HG03159 (cell line): ENCODE measurements around the gene GRIK1.

Source experiments
- ATAC-seq: cut with Tn5 transposase; IDR thresholded peaks from one replicate; pipeline ENCODE4 v1.9.1; 2021; ENCODE audit warnings: mild to moderate bottlenecking, moderate library complexity; ENCODE audit not compliant: unreplicated experiment

GRIK1 gene

DNA sequence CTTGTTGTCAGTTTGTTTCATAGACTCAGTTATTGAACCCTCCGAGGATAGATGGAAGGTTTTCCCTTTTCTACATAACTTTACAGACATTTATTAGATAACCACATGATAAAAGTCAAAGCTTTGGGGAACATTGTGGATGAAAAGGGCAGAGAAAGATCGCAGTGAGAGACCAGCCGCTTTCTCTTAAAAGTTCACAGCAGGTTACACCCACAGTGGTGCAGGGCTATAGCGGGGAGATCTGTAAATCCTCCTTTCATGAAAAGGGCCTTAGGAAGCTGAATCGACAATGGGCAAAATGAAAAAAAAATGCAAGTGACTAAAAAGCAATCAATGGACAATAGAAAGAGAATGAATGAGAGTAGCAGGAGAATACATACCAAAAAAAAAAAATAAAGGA lies 218.6 kb downstream of the GRIK1 start:
- no peak for ATAC-seq

DNA sequence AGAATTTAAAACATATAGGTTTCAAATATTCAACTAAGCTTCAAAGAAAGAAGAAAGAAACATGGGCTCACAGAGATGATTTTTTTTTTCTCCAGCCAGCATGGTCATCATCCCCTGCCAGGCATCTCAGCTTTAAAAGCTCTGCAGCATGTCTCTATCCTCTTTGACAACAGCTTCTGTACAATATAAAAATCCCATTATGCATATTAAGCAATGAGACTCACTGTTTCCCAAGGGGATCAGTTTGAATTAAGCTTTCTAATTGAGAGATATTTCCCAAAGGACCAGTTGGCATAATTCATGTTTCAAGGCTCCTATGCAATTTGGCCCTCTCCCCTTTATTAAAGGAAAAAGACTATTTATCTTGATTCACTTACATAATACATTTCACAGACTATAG lies 220.3 kb downstream of the GRIK1 start:
- no peak for ATAC-seq

DNA sequence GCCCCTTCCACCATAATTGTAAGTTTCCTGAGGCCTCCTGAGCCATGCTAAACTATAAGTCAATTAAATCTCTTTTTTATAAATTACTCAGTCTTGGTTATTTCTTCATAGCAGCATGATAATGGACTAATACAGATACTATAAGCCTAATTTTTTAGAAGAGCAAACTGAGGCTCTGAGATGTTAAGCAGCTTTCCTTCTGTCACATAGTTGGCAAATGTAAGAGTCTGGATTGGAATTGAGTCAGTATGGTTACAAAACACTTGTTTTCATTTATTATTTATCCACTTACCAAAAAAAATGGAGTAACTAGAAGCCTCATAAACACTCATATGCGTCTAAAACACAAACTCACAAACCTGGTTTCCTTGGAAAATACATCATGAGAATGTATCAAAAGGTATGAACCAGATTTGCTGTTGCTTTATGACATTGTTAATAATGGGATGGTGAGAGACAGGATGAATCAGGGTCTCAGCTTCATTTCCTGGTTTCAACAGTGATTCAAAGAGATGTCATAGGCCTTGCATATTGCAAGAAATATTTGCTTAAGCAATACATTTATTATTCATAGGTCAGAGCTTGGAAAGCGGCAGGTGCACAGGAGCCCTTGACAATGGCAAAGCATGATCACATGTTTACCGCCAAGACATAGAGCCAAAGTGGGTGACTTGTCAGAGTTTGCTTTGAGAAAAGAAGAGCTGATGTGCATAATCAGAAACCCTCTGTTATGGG lies 221.5 kb downstream of the GRIK1 start:
- no peak for ATAC-seq

DNA sequence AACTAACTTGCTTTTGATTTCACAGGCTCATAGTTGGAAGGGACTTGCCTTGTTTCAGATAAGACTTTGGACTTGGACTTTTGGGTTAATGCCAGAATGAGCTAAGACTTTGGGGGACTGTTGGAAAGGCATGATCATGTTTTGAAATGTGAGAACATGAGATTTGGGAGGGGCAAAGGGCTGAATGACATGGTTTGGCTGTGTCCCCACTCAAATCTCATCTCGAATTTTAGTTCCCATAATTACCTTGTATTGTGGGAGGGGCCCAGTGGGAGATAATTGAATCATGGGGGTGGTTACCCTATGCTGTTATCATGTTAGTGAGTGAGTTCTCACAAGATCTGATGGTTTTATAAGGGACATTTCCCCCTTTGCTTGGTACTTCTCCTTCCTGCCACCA lies 222.1 kb downstream of the GRIK1 start:
- ATAC-seq, result no peak

DNA sequence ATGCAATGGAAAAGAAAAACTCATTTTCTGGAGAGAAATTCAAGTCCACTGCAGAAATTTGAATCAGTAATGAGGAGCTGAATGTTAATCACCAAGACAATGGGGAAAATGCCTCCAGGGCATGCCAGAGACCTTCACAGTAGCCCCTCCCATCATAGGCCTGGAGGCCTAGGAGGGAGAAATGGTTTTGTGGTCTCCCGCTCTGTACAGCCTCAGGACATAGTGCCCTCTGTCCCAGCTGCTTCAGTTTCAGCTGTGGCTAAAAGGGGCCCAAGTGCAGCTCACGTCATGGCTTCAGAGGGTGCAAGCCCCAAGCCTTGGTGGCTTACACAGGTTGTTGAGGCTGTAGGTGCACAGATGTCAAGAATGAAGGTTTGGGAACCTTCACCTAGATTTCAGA lies 223.0 kb downstream of the GRIK1 start:
- ATAC-seq, result no peak

DNA sequence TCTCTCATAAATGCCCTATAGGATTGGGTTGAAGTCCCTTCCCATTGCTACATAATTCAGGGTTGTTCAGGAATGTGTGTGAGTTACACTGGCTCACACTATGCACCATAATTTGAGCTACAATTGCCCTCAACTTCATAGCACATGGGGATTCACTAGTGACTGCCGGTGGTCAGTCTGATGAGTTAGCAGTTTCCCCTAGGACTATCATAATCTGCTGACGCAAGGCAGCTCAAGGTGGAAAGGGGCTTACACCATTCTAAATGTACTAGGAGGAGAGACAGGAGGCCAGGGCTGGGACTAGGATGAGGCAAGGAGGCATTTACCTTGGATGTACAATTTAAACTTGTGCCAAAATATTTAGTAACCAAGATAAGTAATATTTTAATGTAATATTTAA lies 224.7 kb downstream of the GRIK1 start:
- no peak for ATAC-seq

DNA sequence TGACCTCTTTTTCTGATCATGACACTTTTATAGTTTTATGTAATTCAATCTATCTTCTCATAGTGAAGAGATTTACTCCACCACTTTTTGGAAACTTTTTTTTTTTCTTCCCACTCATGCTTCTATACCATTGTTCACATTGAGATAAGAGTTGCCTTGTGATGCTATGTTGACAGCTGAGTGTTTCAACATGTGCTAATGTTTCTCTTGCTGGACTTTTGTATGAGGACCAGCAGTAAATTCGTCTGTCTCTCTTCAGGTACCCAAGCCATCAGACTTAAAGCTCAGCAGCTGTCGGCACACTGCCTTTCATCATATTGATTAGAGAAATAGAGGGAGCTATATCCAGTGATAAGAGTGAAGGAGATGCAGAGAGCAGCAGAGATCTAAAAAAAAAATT lies 227.0 kb downstream of the GRIK1 start:
- no peak for ATAC-seq

DNA sequence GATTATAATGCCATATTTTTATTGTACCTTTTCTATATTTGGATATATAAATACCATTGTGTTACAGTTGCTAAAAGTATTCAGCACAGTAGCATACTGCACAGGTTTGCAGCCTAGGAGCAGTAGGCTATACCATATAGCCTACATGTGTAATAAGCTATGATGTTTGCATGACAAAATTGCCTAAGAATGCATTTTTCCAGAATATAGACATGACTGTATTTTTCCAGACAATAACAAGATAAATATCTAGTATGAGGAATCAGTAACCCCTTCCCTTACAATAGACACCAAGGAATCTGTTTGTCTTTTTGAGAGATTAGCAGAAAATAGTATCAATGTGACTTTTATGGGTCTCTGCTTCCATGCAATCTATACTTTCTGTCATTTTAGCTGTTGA lies 228.6 kb downstream of the GRIK1 start:
- ATAC-seq, result no peak

DNA sequence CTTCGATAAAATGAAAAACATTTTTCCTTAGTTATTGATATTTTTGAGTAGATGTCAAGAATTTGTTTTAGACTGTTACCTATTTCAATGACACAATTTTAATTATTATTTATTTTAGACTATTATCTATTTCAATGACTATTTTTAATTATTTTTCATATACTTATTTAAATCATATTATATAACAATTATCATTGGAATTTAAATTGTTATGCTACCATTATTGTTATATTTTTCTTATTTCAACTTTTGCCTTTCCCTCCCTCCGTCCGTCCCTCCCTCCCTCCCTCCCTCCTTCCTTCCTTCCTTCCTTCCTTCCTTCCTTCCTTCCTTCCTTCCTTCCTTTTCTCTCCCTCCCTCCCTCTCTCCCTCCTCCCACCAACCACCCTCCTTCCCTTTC lies 229.3 kb downstream of the GRIK1 start:
- no peak for ATAC-seq

DNA sequence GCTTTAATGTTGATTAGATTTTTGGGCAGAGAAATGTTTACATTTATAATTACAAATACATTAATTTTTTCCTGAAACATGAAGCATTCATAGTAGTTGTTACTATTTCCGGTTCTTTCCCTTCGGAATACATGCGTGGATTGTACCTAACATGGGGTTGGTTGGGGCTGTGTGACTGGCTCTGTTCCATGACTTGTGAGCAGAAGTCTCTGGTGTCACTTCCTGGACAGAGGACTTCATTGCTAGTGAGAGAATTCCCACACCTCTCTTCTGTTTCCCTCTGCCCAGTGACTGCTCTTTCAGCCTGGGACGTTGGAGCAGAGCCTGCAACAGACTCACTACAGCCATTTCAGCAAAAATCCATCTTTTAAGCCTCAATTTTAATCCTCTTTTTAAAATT lies 231.4 kb downstream of the GRIK1 start:
- no peak for ATAC-seq

DNA sequence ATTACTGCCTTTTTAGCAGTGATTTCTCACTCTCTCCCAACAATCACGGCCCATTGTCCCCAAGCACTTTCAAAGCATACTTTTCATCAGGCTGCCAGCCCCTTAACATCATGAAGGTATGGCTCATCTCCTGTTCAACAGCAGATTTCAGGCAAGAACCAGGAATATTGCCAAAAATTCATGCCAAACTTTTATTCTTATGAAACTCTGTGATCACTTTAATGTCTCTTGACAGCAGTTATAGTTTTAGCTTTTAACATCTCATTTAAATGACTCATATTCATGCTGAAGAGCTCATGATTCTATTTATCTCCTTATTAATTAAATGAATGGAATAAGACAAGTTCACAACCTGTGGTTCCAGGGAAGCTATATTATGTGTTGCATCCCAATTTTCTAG lies 235.1 kb downstream of the GRIK1 start:
- no peak for ATAC-seq

DNA sequence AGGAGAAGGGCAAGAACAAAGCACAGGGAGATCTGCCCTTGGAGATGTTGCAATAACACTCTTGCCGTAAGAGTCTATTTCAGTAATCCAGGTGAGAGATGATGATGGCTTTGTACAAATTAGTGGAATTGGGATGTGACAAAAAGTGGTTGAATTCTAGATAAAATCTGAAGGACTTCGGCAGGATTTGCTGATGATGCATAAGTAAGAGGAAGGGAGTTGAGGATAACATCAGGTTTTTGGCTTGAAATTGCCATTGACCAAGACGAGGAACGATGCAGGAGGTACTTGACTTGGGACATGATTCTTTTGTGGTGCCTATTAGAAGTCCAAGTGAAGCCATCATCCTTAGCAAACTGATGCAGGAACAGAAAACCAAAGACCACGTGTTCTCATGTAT lies 238.1 kb downstream of the GRIK1 start:
- ATAC-seq, result no peak

DNA sequence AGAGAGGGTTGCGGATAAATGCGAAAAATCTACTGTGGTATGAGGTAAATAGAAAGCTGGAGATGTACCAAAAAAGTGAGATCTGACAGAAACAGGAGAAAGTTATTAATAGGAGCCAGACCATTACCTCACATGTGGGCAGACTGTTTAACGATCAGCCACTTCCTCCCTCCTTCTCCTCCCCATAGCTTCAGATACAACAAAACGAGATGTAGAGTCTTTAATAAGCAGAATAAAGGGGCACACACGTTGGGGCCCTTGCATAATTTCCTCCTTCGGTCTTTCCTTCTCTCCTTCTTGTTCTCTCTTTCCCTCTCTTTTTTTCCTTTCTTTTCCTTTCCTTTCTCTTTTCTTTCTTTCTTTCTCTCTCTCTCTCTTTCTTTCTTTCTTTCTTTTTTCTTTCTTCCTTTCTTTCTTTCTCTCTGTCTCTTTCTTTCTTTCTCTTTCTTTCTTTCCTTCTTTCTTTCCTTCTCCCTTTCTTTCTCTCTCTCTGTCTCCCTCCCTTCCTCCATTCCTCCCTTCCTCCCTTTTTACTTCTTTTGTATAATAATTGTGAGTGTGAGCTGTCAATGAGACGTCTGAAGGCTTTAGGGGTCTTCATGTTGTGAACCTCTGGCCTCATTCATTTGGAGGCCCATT lies 242.1 kb downstream of the GRIK1 start:
- ATAC-seq, result peak; percentile 64

DNA sequence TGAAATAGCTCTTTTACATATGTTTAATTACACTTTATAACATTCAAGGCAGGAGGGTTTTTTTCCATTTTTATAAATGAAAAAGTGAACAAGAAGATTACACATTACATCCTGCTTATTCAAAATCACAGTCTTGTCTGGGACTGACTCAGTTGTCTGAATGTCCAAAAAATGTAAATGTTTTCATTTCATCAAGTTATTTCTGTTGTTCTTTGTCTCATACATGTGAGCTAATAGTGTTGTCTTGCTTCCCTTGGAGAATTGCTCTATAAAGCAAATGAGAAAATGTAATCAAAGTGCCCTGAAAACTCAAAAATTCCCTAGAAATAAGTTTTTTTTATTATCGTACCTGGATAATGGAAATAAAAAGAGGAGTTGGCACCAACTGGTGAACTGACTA lies 242.9 kb downstream of the GRIK1 start:
- no peak for ATAC-seq

DNA sequence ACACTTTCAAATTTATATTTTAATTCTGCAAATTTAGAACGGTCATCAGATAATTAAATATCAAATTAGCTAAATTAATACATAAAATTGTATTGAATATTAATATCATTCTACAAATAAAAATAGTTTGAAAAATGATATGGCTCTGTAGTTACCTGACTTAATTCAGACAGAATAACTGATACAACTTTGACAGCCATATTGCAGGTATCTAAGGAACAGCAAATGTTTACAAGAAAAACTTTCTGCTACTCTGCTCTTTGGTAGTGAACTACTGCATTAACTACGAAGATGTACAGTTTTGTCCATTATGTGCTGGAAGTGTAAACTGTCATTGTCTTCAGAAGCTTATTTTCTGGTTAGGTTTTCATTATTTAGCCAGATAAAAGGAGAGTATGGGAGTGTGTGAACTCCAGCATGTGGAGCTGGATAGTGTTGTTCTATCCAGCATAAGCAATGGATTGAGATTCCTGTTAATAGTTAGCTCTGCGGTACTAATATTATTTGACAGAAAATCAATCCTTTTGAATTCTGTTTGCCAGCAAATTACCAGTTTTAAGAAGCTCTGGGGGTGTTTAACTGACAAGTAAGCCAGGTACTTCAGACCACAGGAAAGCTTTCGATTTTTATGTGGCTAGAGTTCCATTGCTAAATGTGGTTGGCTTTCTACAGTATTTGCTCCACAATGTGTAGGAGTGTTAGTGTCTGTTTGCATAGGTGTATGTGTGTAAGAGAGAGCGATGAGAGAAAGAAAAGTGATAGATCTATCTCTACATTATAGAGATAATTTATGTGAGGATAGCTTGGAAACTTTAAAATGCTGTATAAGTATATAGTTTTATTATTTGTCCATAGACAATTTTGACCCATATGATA lies 247.9 kb downstream of the GRIK1 start:
- ATAC-seq, result no peak

DNA sequence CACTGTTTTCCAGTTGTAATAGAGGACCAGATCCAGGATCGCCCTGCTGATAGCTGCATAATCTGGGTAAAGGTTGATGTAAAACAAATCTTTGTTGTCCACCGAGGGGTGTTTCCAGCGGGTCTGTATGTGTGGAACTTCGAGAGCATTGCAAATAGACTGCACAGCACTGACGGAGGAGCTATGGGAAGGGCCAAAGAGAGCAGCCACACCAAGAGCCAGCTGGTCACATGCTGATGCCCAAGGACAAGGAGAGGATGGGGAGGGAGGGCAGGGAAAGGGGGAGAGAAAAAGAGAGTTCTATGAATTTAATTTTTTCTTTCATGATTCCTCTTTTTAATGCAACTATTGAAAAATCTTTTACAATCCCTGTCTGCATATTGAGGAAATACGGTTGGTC lies 250.0 kb downstream of the GRIK1 start:
- no peak for ATAC-seq

DNA sequence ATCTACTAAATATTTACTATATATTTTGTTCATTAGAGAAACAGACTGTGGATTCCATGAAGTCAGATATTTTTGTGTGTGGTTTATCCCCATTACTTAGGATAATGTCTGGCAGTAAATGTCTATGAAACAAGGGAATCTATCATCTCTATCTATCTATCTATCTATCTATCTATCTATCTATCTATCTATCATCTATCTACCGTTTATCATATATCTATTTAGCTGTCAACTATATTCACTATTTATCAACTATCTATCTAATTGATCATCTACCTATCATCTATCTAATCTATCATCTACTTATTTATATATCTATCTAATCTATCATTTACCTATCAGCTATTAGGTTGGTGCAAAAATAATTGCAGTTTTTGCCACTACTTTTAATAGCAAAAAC lies 255.7 kb downstream of the GRIK1 start:
- no peak for ATAC-seq

DNA sequence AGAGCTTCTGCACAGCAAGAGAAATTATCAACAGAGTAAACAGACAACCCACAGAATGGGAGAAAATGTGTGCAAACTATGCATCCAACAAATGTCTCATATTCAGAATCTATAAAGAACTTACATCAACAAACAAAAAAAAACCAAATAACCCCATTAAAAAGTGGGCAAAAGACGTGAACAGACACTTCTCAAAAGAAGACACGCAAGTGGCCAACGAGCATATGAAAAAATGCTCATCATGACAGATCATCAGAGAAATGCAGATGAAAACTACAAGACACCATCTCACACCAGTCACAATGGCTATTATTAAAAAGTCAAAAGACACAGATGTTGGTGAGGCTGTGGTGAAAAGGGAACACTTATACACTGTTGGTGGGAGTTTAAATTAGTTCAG lies 257.0 kb downstream of the GRIK1 start:
- ATAC-seq, result no peak

DNA sequence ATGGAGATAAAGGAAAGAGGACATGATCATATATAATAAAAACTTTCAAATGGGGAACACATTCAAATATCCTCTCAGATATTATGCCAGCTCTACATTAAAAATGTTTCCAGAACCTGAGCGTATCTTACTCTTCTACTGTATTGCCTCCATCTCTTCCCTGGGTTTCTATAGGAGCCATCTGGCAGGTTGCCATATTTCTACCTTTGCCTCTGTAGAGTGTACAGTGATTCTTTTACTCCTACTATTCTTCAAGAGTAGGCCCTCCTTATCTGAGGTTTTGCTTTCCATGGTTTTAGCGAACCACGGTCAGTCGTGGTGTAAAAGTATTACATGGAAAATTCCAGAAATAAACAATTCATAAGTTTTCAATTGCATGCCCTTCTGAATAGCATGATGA lies 259.5 kb downstream of the GRIK1 start:
- no peak for ATAC-seq

DNA sequence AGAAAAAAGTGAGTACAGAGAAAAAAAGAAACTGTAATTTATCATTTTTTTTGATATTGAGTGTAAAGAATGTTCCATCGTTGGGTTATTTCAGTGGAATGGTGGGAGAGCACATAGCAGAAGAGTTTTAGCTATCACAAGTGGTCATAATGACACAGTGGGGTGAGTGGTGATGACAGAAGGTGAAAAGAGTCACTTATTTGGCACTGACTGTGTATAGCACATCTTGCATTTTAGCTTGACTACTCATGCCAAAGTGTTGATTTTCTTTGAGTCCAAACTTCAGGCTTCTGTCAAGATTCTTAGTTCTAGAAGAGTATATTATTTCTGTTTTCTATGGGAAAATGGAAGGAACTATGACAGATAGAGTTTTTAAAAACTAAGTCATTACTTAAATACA lies 261.2 kb downstream of the GRIK1 start:
- no peak for ATAC-seq

DNA sequence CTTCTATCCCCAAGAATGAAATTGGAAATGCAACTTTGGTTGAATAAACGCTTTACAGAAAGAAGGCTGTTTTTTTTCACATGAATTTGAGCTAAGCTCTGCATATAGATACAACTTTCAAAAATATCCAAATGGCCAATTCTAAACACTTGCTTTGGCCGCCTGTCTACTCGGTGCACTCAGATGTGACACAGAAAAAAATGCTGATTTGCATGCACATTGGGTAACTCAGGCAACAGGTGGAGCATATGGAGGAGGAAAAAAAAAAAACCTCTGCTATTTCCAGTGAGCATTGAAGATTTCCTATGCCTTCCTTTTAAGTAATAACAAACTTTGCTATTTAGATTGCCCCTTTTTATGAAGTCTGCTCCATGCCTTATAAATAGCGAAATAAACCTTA lies 262.5 kb downstream of the GRIK1 start:
- ATAC-seq, result peak; percentile 66

DNA sequence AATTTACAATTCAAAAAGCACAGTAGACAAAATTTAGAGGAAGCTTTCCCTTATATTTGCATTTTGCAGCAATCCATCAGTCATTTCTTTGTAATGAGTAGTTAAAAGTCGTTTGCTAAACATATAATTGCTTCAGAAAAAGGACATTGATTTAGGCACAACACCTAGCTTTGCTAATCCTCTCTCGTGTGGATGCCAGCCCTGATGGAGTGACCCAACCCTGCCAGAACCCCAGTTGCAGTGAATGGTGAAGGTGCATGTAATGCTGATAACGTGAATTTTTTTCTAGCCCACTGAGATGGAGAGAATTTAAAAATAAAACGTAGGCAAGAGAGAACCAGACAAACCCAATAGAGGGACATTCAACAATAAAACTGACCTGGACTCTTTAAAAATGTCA lies 263.4 kb downstream of the GRIK1 start:
- no peak for ATAC-seq
